ENCODE measurements around the gene BLNK. TPM values are rescaled to one million over a fixed set of nuclear protein-coding genes. Genes with fewer than 3 reads are reported as not detected.

Gene BLNK
- total and polyA plus RNA-seq, 2 of the 13 experiments (the other 11 are each of a cell fraction or from before 2014, with no cell fraction given), result not detected

GRCh38 chr10:96238646-96239623 lies 32.4 kb downstream of the BLNK start:
- Histone ChIP-seq H3K9ac (ENCODE audit: insufficient read depth, low read depth, low read length) (no peak overlapping the region), H2AFZ (ENCODE audit: low read length) (no peak overlapping the region), H3K27me3 (ENCODE audit: control insufficient read depth in 1 of 2, insufficient read depth in 2 of 2, low read length in 2 of 2) (no peaks in the 10 kb centered on the region), H3K4me3 (replicated peaks in 1 of 3; ENCODE audit: insufficient read depth in 1 of 3, low read depth in 2 of 3, low read length in 3 of 3) (no peak overlapping the region), H3K27ac (ENCODE audit: extremely low read length, insufficient read depth, low read length) (no peak overlapping the region), H3K4me2 (ENCODE audit: low read depth, low read length) (no peak overlapping the region), H3K9me3 (ENCODE audit: low read length) (no peaks in the 10 kb centered on the region), H4K20me1 (ENCODE audit: insufficient read depth, low read length) (no peaks in the 10 kb centered on the region), H3K4me1 (ENCODE audit: insufficient read depth, low read length) (peaks cover 10% of the 10 kb centered on the region), H3K36me3 (replicated peaks in 1 of 2; ENCODE audit: control insufficient read depth in 1 of 2, insufficient read depth in 2 of 2, low read length in 2 of 2) (no peaks in the 10 kb centered on the region), H3K79me2 (ENCODE audit: insufficient read depth, low read length) (no peaks in the 10 kb centered on the region)
- ChIA-PET POLR2A (no interaction called here), CTCF (ENCODE audit: low intra/inter-chr PET ratio, low total read pairs) (no interaction called here)
- BruUV-seq (replicated peaks), result no TSS peak
- 19% methylated on average over 4 of the region's 4 CpGs for WGBS (ENCODE audit: low lambda C conversion rate)
- intact Hi-C loops (cut with micrococcal nuclease; ENCODE audit: unreplicated experiment), result no loop called here
- no peak for FAIRE-seq
- DNase-seq (ENCODE audit: low spot score), result no peak
- TF ChIP-seq ZBTB20 (CRISPR knock-in tag; IDR thresholded peaks at IDR 0.05; ENCODE audit: borderline replicate concordance, low read depth) (no peak), ZNF576 (CRISPR knock-in tag; IDR thresholded peaks at IDR 0.05) (no peak), SALL1 (CRISPR knock-in tag; IDR thresholded peaks at IDR 0.05) (no peak), ZNF619 (CRISPR knock-in tag; IDR thresholded peaks at IDR 0.05) (no peak), TRIM24 (CRISPR knock-in tag; IDR thresholded peaks at IDR 0.05) (no peak), HES4 (CRISPR knock-in tag; IDR thresholded peaks at IDR 0.05; ENCODE audit: borderline replicate concordance) (no peak), ZNF510 (CRISPR knock-in tag; IDR thresholded peaks at IDR 0.05; ENCODE audit: low read depth) (no peak), UBTF (CRISPR knock-in tag; IDR thresholded peaks at IDR 0.05) (no peak), ZNF253 (CRISPR knock-in tag; IDR thresholded peaks at IDR 0.05; ENCODE audit: borderline replicate concordance) (no peak), ZNF883 (CRISPR knock-in tag; IDR thresholded peaks at IDR 0.05; ENCODE audit: not compliant biosample characterization) (no peak), PHF20 (CRISPR knock-in tag; IDR thresholded peaks at IDR 0.05) (no peak), ZNF652 (CRISPR knock-in tag; IDR thresholded peaks at IDR 0.05; ENCODE audit: borderline replicate concordance, low read depth) (no peak), ZNF737 (CRISPR knock-in tag; IDR thresholded peaks at IDR 0.05; ENCODE audit: borderline replicate concordance) (no peak), BRCA1 (CRISPR knock-in tag; IDR thresholded peaks at IDR 0.05) (no peak)
- ATAC-seq, result no peak
- in situ Hi-C loops (cut with HindIII; ENCODE audit: extremely low pct_ligation_motif_present, low pct_unique_long_range_greater_than_20kb), result no loop called here
